ENCODE data around the gene IL22. TPM values are rescaled to one million over a fixed set of nuclear protein-coding genes. Genes with fewer than 3 reads are reported as not detected.

Gene IL22
- total and polyA plus RNA-seq, 4 donors: not detected

- Histone ChIP-seq H3K9ac (ENCODE audit: low read depth in 1 of 2, low read length in 2 of 2) (peak overlapping the region in 1 of 2 donors; percentile 8), H3K4me3 (ENCODE audit: low read depth in 1 of 3, low read length in 3 of 3) (no peak overlapping the region), H3K4me1 (ENCODE audit: control insufficient read depth in 4 of 4, insufficient read depth in 4 of 4, low read length in 3 of 4) (peaks cover 0 to 7% (median 3%) of the 10 kb centered on the region in 4 donors), H3K27me3 (ENCODE audit: control insufficient read depth in 4 of 4, insufficient read depth in 4 of 4, low read length in 3 of 4) (no peaks in the 10 kb centered on the region), H3K36me3 (ENCODE audit: control insufficient read depth in 4 of 4, insufficient read depth in 3 of 4, low read depth in 1 of 4, low read length in 3 of 4) (no peaks in the 10 kb centered on the region), H3K9me3 (ENCODE audit: control insufficient read depth in 4 of 4, low read length in 3 of 4) (no peaks in the 10 kb centered on the region), H3K27ac (ENCODE audit: low read depth in 1 of 2, low read length in 2 of 2) (no peak overlapping the region)
- TF ChIP-seq YY1 (IDR thresholded peaks at IDR 0.05) (no peak), JUND (IDR thresholded peaks at IDR 0.05) (no peak), CTCF (IDR thresholded peaks at IDR 0.05; ENCODE audit: low read depth, low read length, missing input control) (peak; percentile 88), SP1 (IDR thresholded peaks at IDR 0.05) (peak; percentile 37), ZBTB33 (IDR thresholded peaks at IDR 0.05) (no peak), GABPA (IDR thresholded peaks at IDR 0.05 in 1 of 2, conservative IDR thresholded peaks at IDR 0.05 in 1 of 2) (no peak), MAX (IDR thresholded peaks at IDR 0.05) (no peak), RAD21 (IDR thresholded peaks at IDR 0.05) (peak; percentile 98)
- DNase-seq (ENCODE audit: low spot score): peak; percentile 67
- WGBS: 2% methylated on average over 12 of the region's 12 CpGs
Observed at GRCh38 chr12:68223067-68223747, 30.2 kb downstream of the IL22 start.

GRCh38 chr12:68222326-68222725 lies 31.1 kb downstream of the IL22 start:
- H3K27me3 ChIP-seq (ENCODE audit: control insufficient read depth in 4 of 4, insufficient read depth in 4 of 4, low read length in 3 of 4): no peaks in the 10 kb centered on the region
- no peak overlapping the region for H3K27ac ChIP-seq (ENCODE audit: low read depth in 1 of 2, low read length in 2 of 2)
- DNase-seq (ENCODE audit: low spot score): no peak
- H3K9ac ChIP-seq (ENCODE audit: low read depth in 1 of 2, low read length in 2 of 2): no peak overlapping the region
- no peaks in the 10 kb centered on the region for H3K36me3 ChIP-seq (ENCODE audit: control insufficient read depth in 4 of 4, insufficient read depth in 3 of 4, low read depth in 1 of 4, low read length in 3 of 4)
- 60% methylated on average over 6 of the region's 6 CpGs for WGBS
- TF ChIP-seq GABPA (IDR thresholded peaks at IDR 0.05 in 1 of 2, conservative IDR thresholded peaks at IDR 0.05 in 1 of 2): no peak
- no peak for TF ChIP-seq HNF4A (conservative IDR thresholded peaks at IDR 0.05)
- TF ChIP-seq TAF1 (conservative IDR thresholded peaks at IDR 0.05): no peak
- no peak for TF ChIP-seq SP1 (IDR thresholded peaks at IDR 0.05)
- TF ChIP-seq RXRA (IDR thresholded peaks at IDR 0.05): no peak
- TF ChIP-seq FOXA2 (IDR thresholded peaks at IDR 0.05): no peak
- no peak for TF ChIP-seq ATF3 (IDR thresholded peaks at IDR 0.05)
- TF ChIP-seq FOXA1 (IDR thresholded peaks at IDR 0.05): no peak
- TF ChIP-seq RAD21 (IDR thresholded peaks at IDR 0.05): no peak
- TF ChIP-seq MAX (IDR thresholded peaks at IDR 0.05): no peak
- no peak for TF ChIP-seq REST (IDR thresholded peaks at IDR 0.05)
- TF ChIP-seq JUND (IDR thresholded peaks at IDR 0.05): no peak
- TF ChIP-seq ZBTB33 (IDR thresholded peaks at IDR 0.05): no peak
- TF ChIP-seq EGR1 (IDR thresholded peaks at IDR 0.05; ENCODE audit: low read depth in 2 of 2): no peak
- no peak for TF ChIP-seq CTCF (IDR thresholded peaks at IDR 0.05; ENCODE audit: low read depth, low read length, missing input control)
- no peak for TF ChIP-seq NR2F2 (IDR thresholded peaks at IDR 0.05)
- H3K4me1 ChIP-seq (ENCODE audit: control insufficient read depth in 4 of 4, insufficient read depth in 4 of 4, low read length in 3 of 4): peaks cover 0 to 7% (median 3%) of the 10 kb centered on the region in 4 donors
- no peak overlapping the region for H3K4me3 ChIP-seq (ENCODE audit: low read depth in 1 of 3, low read length in 3 of 3)
- no peaks in the 10 kb centered on the region for H3K9me3 ChIP-seq (ENCODE audit: control insufficient read depth in 4 of 4, low read length in 3 of 4)
